Measurements from ENCODE around the gene RNF212B. TPM values are rescaled to one million over a fixed set of nuclear protein-coding genes. Genes with fewer than 3 reads are reported as not detected.
A peak's percentile ranks its signal among the peaks of the same experiment; 100 is the strongest.

RNF212B gene
- polyA plus RNA-seq, 3 donors = 1.4 to 1.6 (median 1.4) TPM

GRCh38 chr14:23286902-23287479 lies 49.3 kb downstream of the RNF212B start:
- no peak for DNase-seq (ENCODE audit: low read depth in 3 of 3, low spot score in 2 of 3)

GRCh38 chr14:23294734-23295561 lies 57.2 kb downstream of the RNF212B start:
- DNase-seq (ENCODE audit: low read depth in 3 of 3, low spot score in 2 of 3) = no peak

- no peak for DNase-seq (ENCODE audit: low read depth in 3 of 3, low spot score in 2 of 3)
Measured at GRCh38 chr14:23296012-23296777, 58.5 kb downstream of the RNF212B start.

GRCh38 chr14:23297096-23297495 lies 59.4 kb downstream of the RNF212B start:
- no peak for DNase-seq (ENCODE audit: low read depth in 3 of 3, low spot score in 2 of 3)

- no peak for DNase-seq (ENCODE audit: low read depth in 3 of 3, low spot score in 2 of 3)
Measured at GRCh38 chr14:23297611-23298277, 60.0 kb downstream of the RNF212B start.

- DNase-seq (ENCODE audit: low read depth in 3 of 3, low spot score in 2 of 3) = no peak
Measured at GRCh38 chr14:23299211-23299957, 61.6 kb downstream of the RNF212B start.

GRCh38 chr14:23299986-23300686 lies 62.4 kb downstream of the RNF212B start:
- DNase-seq (ENCODE audit: low read depth in 3 of 3, low spot score in 2 of 3) = no peak

GRCh38 chr14:23300687-23301223 lies 63.0 kb downstream of the RNF212B start:
- DNase-seq (ENCODE audit: low read depth in 3 of 3, low spot score in 2 of 3) = no peak

- DNase-seq (ENCODE audit: low read depth in 3 of 3, low spot score in 2 of 3) = peak; percentile 92 to 98 (median 96)
Measured at GRCh38 chr14:23301288-23301968, 63.7 kb downstream of the RNF212B start.

- DNase-seq (ENCODE audit: low read depth in 3 of 3, low spot score in 2 of 3) = no peak
Measured at GRCh38 chr14:23301969-23302289, 64.2 kb downstream of the RNF212B start.

- no peak for DNase-seq (ENCODE audit: low read depth in 3 of 3, low spot score in 2 of 3)
Measured at GRCh38 chr14:23302290-23303225, 64.8 kb downstream of the RNF212B start, which contains the start of gene PPP1R3E. TSS of gene PPP1R3E (minus strand) at chr14:23302859. CDS start at chr14:23302576, 283 bp downstream.

GRCh38 chr14:23306412-23307145 lies 68.8 kb downstream of the RNF212B start, which contains the start of gene BCL2L2:
TSS of gene BCL2L2 (plus strand) at chr14:23306833. CDS start at chr14:23307768, 935 bp downstream.
- peak in 2 of 3 donors; percentile 83 to 88 for DNase-seq (ENCODE audit: low read depth in 3 of 3, low spot score in 2 of 3)

GRCh38 chr14:23307146-23307530 lies 69.4 kb downstream of the RNF212B start:
- DNase-seq (ENCODE audit: low read depth in 3 of 3, low spot score in 2 of 3) = no peak

GRCh38 chr14:23307687-23308644 lies 70.2 kb downstream of the RNF212B start:
- no peak for DNase-seq (ENCODE audit: low read depth in 3 of 3, low spot score in 2 of 3)

- no peak for DNase-seq (ENCODE audit: low read depth in 3 of 3, low spot score in 2 of 3)
Measured at GRCh38 chr14:23308721-23309445, 71.1 kb downstream of the RNF212B start.
